HepG2 (cell line): Measurements from ENCODE around the gene LSM3.

Source experiments
- CREB3 ChIP-seq: sonication (generic); formaldehyde crosslinking; IDR thresholded peaks from 2 replicates; pipeline ENCODE4 v1.5.0; 2020; ENCODE audit warnings: missing genetic modification reagents
- CTCF ChIP-seq: sonication (generic); formaldehyde crosslinking; IDR thresholded peaks from 2 replicates; pipeline ENCODE4 v1.5.0; 2020; ENCODE audit warnings: mild to moderate bottlenecking, missing genetic modification reagents, moderate library complexity
- EZH2 ChIP-seq: conservative IDR thresholded peaks from 2 replicates; pipeline ENCODE4 v1.6.1; 2012; ENCODE audit warnings: mild to moderate bottlenecking, low read depth, low read length, moderate library complexity
- FOXA1 ChIP-seq, 2 experiments: fragments of 450-650 bp in 1 of 2; sonication (generic) in 1 of 2; formaldehyde crosslinking in 1 of 2; IDR thresholded peaks; 2 replicates each; pipeline versions ENCODE4 v1.4.0 to v1.6.1; 2016 to 2020; ENCODE audit warnings: missing genetic modification reagents in 1 of 2
- GTF2F1 ChIP-seq: fragments of 150-350 bp; IDR thresholded peaks from 2 replicates; pipeline ENCODE4 v1.6.1; 2014; ENCODE audit warnings: low read length
- IKZF4 ChIP-seq: sonication (generic); formaldehyde crosslinking; IDR thresholded peaks from 2 replicates; pipeline ENCODE4 v1.5.1; 2020; ENCODE audit warnings: borderline replicate concordance, mild to moderate bottlenecking, low read depth, missing genetic modification reagents; ENCODE audit errors: not compliant biosample characterization
- PHF20 ChIP-seq: sonication (generic); formaldehyde crosslinking; IDR thresholded peaks from 2 replicates; pipeline ENCODE4 v1.5.0; 2020; ENCODE audit warnings: mild to moderate bottlenecking, missing genetic modification reagents
- POLR2A ChIP-seq, 2 experiments: IDR thresholded peaks; 2 replicates each; pipeline ENCODE4 v1.6.1; 2011; ENCODE audit warnings: low read depth in 2 of 2, low read length in 2 of 2, mild to moderate bottlenecking in 1 of 2, moderate library complexity in 1 of 2; ENCODE audit not compliant: insufficient read depth in 1 of 2
- SIN3A ChIP-seq: IDR thresholded peaks from 2 replicates; pipeline ENCODE4 v1.6.1; 2011; ENCODE audit warnings: low read depth, mild to moderate bottlenecking, control low read depth, low read length, borderline replicate concordance
- ZFP36 ChIP-seq: fragments of 150-350 bp; IDR thresholded peaks from 2 replicates; pipeline ENCODE4 v1.6.1; 2018; ENCODE audit warnings: borderline replicate concordance, low read length, low read depth; ENCODE audit not compliant: partially characterized antibody
- ZNF101 ChIP-seq: sonication (generic); formaldehyde crosslinking; IDR thresholded peaks from 2 replicates; pipeline ENCODE4 v1.4.0; 2020; ENCODE audit warnings: mild to moderate bottlenecking, low read depth, missing genetic modification reagents, borderline replicate concordance
- ZNF142 ChIP-seq: sonication (generic); formaldehyde crosslinking; IDR thresholded peaks from 2 replicates; pipeline ENCODE4 v1.4.0; 2020; ENCODE audit warnings: missing genetic modification reagents
- ZNF549 ChIP-seq: sonication (generic); formaldehyde crosslinking; IDR thresholded peaks from 2 replicates; pipeline ENCODE4 v1.5.0; 2020; ENCODE audit warnings: missing genetic modification reagents

- TF ChIP-seq CTCF (CRISPR knock-in tag) (no peak), FOXA1 (IDR thresholded peaks at IDR 0.05) (no peak), FOXA1 (CRISPR knock-in tag; IDR thresholded peaks at IDR 0.05) (no peak), POLR2A (IDR thresholded peaks at IDR 0.05; ENCODE audit: insufficient read depth in 1 of 2, low read depth in 2 of 2, low read length in 2 of 2) (no peak), SIN3A (no peak), IKZF4 (CRISPR knock-in tag) (no peak), ZFP36 (no peak), CREB3 (no peak), PHF20 (no peak), EZH2 (no peak), GTF2F1 (no peak), ZNF549 (CRISPR knock-in tag) (no peak), ZNF101 (no peak), ZNF142 (no peak)
Observed at GRCh38 chr3:14188041-14188754, 9.6 kb downstream of the LSM3 start.
